Thyroid gland (tissue), 4 donors: ENCODE data around the gene IFNA17. TPM values are rescaled to one million over a fixed set of nuclear protein-coding genes. Genes with fewer than 3 reads are reported as not detected.
"Not testable (repeated sequence)": the region's sequence is repeated elsewhere in the genome, so short reads cannot be mapped to it uniquely, and the experiment has no call there.

Source experiments
- DNase-seq, 2 donors: peaks; one replicate each; pipeline ENCODE4 v3.0.0-alpha.2; 2019
- H3K27ac ChIP-seq, 3 donors: fragments of 200-600 bp; sonication (generic); 1 replicate in 2 of 3; 2 replicates in 1 of 3; pipeline ENCODE4 v1.5.1; 2016 to 2019; ENCODE audit warnings: mild to moderate bottlenecking in 1 of 3, moderate library complexity in 1 of 3
- H3K27me3 ChIP-seq: fragments of 200-600 bp; sonication (generic); one replicate; pipeline ENCODE4 v1.5.1; 2019
- H3K36me3 ChIP-seq, 2 donors: fragments of 200-600 bp; sonication (generic); one replicate each; pipeline ENCODE4 v1.5.1; 2016 to 2019
- H3K4me1 ChIP-seq, 2 donors: fragments of 200-600 bp; sonication (generic); one replicate each; pipeline ENCODE4 v1.5.1; 2017 to 2019
- H3K4me3 ChIP-seq, 3 donors: fragments of 200-600 bp; sonication (generic); replicated peaks in 1 of 3; 1 replicate in 2 of 3; 2 replicates in 1 of 3; pipeline ENCODE4 v1.5.1; 2016; ENCODE audit warnings: mild to moderate bottlenecking in 1 of 3
- H3K9me3 ChIP-seq: fragments of 200-600 bp; sonication (generic); one replicate; pipeline ENCODE4 v1.5.1; 2017
- CTCF ChIP-seq, 6 experiments: fragments of 200-600 bp in 3 of 6; fragments of 450-650 bp in 3 of 6; sonication (generic) in 3 of 6; IDR thresholded peaks; one replicate each; pipeline ENCODE4 v1.5.1; 2016 to 2019; ENCODE audit warnings: antibody characterized with exemption in 6 of 6, mild to moderate bottlenecking in 2 of 6, inconsistent platforms in 1 of 6, moderate library complexity in 1 of 6
- POLR2A ChIP-seq, 2 donors: fragments of 450-650 bp; IDR thresholded peaks; one replicate each; pipeline ENCODE4 v1.6.1; 2017; ENCODE audit warnings: antibody characterized with exemption in 2 of 2, mild to moderate bottlenecking in 2 of 2, moderate library complexity in 1 of 2
- WGBS, 2 donors: methylation state at CpG; one replicate each; pipeline ENCODE4 v1.1.5; 2017; 5-methylcytosine and 5-hydroxymethylcytosine counted together
- intact Hi-C: fragments of 100-400 bp; cut with DNase I; formaldehyde crosslinking; loops from one replicate; pipeline ENCODE4 v1.15.1; 2023
- total RNA-seq, 4 donors: library from RNA; depleted of rRNA; stranded (reverse); fragments of >200 nt; gene quantifications; one replicate each; pipeline ENCODE4 v1.2.3, GENCODE V29; 2016

The IFNA17 gene
- total RNA-seq, 4 donors from 2014 or later, result not detected

GRCh38 chr9:21234153-21234687 is 6.2 kb upstream of the IFNA17 start:
- no peak for TF ChIP-seq CTCF (IDR thresholded peaks at IDR 0.05)
- no peak for TF ChIP-seq POLR2A (IDR thresholded peaks at IDR 0.05)

GRCh38 chr9:21233258-21233657 is 5.2 kb upstream of the IFNA17 start:
- TF ChIP-seq CTCF (IDR thresholded peaks at IDR 0.05) (no peak), POLR2A (IDR thresholded peaks at IDR 0.05) (no peak)
- Histone ChIP-seq H3K27ac (no peak overlapping the region), H3K36me3 (no peaks in the 10 kb centered on the region), H3K27me3 (no peaks in the 10 kb centered on the region), H3K4me3 (no peak overlapping the region), H3K9me3 (no peaks in the 10 kb centered on the region), H3K4me1 (no peaks in the 10 kb centered on the region)
- intact Hi-C loops, result no loop called here
- WGBS, 2 donors, result 96% methylated on average over 2 of the region's 2 CpGs; no CpG with 5 or more reads in 1 of the 2 donors
- no peak for DNase-seq

More at GRCh38 chr9:21234153-21234687, 6.2 kb upstream of the IFNA17 start:
- no peak for DNase-seq
- no peaks in the 10 kb centered on the region for H3K27me3 ChIP-seq
- H3K27ac ChIP-seq, result no peak overlapping the region
- H3K4me3 ChIP-seq, result no peak overlapping the region
- intact Hi-C loops, result no loop called here
- H3K36me3 ChIP-seq, result no peaks in the 10 kb centered on the region
- WGBS, 2 donors, result 75 to 86% methylated on average over 4 of the region's 4 CpGs
- no peaks in the 10 kb centered on the region for H3K9me3 ChIP-seq
- no peaks in the 10 kb centered on the region for H3K4me1 ChIP-seq

DNA sequence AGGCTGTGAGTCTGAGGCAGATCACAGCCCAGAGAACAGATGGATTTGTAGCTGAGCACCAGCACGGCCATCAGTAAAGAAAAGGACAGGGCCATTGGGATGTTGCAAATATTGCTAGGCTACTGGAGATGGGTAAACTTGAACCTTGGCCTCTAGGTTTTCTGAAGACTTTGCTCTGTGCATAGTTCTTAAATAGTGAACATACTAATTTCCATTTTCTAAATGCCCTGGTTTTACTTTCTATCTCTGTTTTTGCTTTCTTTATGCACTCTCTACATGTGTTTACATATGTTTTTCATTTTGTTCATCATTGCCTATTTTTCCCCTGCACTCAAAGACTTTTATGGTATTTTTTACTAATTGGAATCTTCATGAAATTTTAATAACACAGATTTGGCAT is 10.8 kb downstream of the IFNA17 start, which contains the start of gene IFNA16:
Gene IFNA16, minus strand, starts transcription at position 101 of the 400 bp plus-strand sequence. Its CDS starts 6 bp downstream, at position 95.
- intact Hi-C loops, DNase-seq, H3K27me3 ChIP-seq, H3K4me1 ChIP-seq, H3K36me3 ChIP-seq, H3K9me3 ChIP-seq, H3K27ac ChIP-seq, H3K4me3 ChIP-seq: not testable (repeated sequence)
- WGBS, 2 donors, result 100% methylated on average over 1 of the region's 1 CpG

DNA sequence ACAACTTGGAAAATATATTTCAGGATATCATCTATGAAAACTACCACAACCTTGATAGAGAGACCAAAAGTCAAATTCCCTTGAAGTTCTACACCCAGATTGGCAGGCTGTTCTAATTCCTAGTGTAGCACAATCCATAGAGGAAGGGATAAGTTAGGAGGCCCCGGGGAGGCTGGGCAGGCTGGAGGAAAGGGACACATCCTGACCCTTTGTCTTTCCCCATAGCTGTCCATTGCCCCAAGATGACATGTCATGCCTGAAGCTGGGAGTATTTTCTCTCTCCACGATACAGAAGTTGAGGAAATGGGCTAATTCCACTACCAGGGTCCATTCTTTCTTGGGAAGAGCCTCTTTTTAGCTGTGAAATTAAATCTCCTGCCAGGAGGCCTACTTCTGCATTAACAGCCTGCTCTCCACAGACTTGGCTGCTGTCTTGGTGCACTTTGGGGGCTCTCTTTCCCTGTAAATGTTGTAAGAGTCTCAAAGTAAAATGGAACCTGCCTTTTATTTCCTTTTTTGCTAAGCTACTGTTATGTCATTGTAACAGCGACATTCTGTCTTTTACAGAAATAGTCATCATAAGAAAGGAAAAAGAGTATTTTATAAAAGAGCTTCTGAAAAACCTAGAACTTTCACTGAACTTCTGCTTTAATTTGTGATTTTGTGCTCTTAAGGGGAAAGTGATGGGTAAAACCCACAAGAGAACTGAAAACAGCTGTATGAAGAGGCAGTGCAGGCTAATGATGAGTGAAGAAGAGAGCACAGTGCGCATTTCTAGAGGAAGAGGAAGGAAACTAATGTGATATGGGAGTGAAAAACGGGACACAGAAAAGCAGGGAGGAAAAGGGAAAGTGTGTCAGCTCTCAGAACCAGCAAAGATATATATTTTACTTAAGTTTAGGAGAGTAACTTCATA is 14.4 kb downstream of the IFNA17 start:
- WGBS, 2 donors, result 56 to 57% methylated on average over 5 of the region's 5 CpGs
- H3K4me3 ChIP-seq, H3K27ac ChIP-seq, DNase-seq, intact Hi-C loops, H3K27me3 ChIP-seq, H3K4me1 ChIP-seq, H3K9me3 ChIP-seq, H3K36me3 ChIP-seq: not testable (repeated sequence)
- peak in 1 of 6 experiments; percentile 35 for TF ChIP-seq CTCF (IDR thresholded peaks at IDR 0.05)

GRCh38 chr9:21212160-21212559 is 15.9 kb downstream of the IFNA17 start:
- DNase-seq, H3K4me3 ChIP-seq, intact Hi-C loops, H3K36me3 ChIP-seq, H3K9me3 ChIP-seq, H3K4me1 ChIP-seq, H3K27me3 ChIP-seq, H3K27ac ChIP-seq: not testable (repeated sequence)
- WGBS, 2 donors, result 73 to 88% methylated on average over 2 of the region's 2 CpGs

- H3K36me3 ChIP-seq, H3K4me1 ChIP-seq, H3K27me3 ChIP-seq, intact Hi-C loops, H3K4me3 ChIP-seq, H3K27ac ChIP-seq, DNase-seq, H3K9me3 ChIP-seq: not testable (repeated sequence)
- 100% methylated on average over 1 to 2 of the region's 2 CpGs for WGBS, 2 donors
Observed at GRCh38 chr9:21210782-21211181, 17.2 kb downstream of the IFNA17 start.
